HFF-Myc (cell line): Measurements from ENCODE around the gene PRKG1.

ENCODE experiments used
- DNase-seq: peaks from one replicate; pipeline ENCODE4 v3.0.0-alpha.2; 2011; ENCODE audit warnings: low read depth; ENCODE audit errors: extremely low read depth
- H3K4me3 ChIP-seq: replicated peaks from 2 replicates; pipeline ENCODE4 v1.5.1; 2011; ENCODE audit warnings: low read depth, mild to moderate bottlenecking, control low read depth, low read length
- TF ChIP-seq, protein P1 (sequence below): IDR thresholded peaks from 2 replicates; pipeline ENCODE4 v1.5.1; 2012; ENCODE audit warnings: mild to moderate bottlenecking, low read depth, low read length, control low read depth; ENCODE audit errors: missing control alignments

The PRKG1 gene

GRCh38 chr10:52145636-52146035 is 1071.3 kb downstream of the PRKG1 start:
- H3K4me3 ChIP-seq, result no peak overlapping the region
- DNase-seq, result no peak
- TF ChIP-seq, protein P1, sequence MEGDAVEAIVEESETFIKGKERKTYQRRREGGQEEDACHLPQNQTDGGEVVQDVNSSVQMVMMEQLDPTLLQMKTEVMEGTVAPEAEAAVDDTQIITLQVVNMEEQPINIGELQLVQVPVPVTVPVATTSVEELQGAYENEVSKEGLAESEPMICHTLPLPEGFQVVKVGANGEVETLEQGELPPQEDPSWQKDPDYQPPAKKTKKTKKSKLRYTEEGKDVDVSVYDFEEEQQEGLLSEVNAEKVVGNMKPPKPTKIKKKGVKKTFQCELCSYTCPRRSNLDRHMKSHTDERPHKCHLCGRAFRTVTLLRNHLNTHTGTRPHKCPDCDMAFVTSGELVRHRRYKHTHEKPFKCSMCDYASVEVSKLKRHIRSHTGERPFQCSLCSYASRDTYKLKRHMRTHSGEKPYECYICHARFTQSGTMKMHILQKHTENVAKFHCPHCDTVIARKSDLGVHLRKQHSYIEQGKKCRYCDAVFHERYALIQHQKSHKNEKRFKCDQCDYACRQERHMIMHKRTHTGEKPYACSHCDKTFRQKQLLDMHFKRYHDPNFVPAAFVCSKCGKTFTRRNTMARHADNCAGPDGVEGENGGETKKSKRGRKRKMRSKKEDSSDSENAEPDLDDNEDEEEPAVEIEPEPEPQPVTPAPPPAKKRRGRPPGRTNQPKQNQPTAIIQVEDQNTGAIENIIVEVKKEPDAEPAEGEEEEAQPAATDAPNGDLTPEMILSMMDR, result no peak

GRCh38 chr10:52146766-52147165 is 1072.5 kb downstream of the PRKG1 start:
- no peak for DNase-seq
- TF ChIP-seq, protein P1, result no peak
- no peak overlapping the region for H3K4me3 ChIP-seq

DNA sequence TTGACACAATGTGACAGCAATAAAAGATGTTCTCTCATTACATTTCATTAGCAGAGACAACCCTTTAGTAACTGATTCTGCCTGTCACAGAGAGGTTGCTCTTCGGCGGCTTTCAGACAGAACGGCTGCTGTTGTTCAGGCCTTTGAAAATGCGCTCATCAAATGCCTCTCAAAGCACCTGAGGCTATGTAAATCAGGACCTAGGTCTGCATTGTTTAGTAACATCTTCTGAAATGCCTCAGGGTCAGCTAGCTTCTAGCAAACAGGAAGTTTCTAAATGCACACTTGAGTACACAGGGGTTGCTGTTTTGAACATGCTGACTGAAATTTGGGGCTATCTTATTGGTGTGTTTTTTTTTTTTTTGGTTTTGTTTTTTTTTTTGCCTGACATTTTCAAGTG is 1096.5 kb downstream of the PRKG1 start:
- TF ChIP-seq, protein P1, result no peak

GRCh38 chr10:52172581-52172980 is 1098.3 kb downstream of the PRKG1 start:
- DNase-seq, result no peak
- no peak overlapping the region for H3K4me3 ChIP-seq
- TF ChIP-seq, protein P1, result no peak

More for the DNA sequence above, 1096.5 kb downstream of the PRKG1 start:
- no peak for DNase-seq
- H3K4me3 ChIP-seq, result no peak overlapping the region

- DNase-seq, result no peak
- H3K4me3 ChIP-seq, result no peak overlapping the region
- TF ChIP-seq, protein P1, result no peak
Observed at GRCh38 chr10:52185256-52185655, 1111.0 kb downstream of the PRKG1 start.

DNA sequence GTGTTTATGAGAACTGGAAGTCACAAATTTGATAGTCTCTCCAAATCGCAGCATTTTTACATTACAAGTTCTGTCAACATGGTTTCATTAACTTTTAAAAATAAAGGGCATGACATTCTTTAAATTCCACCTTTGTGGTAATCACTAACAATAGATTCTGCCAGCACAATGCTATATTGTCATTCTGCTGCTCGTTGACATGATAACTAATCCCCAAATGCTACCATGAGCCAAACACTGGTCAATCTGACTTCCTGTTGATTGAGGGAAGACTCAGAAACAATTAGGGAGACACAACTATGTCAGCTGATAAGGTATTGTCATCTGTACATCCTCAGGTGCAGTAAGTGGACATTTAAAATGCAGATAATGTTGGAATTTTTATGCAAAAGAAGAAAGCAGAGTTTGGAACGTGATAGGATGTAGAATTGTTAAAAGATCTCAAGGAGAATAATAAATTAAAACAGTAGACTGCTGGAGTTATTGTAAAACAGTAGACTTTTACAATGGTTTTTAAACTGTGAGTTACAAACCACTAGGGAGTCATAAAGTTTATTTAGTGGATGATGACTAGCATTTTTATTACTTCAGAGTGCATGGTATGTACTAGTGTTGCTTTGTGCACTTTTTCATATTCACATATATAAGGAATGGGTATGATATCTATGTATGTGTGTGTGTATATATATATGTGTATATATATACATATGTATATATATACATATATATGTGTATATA is 1113.4 kb downstream of the PRKG1 start:
- H3K4me3 ChIP-seq, result no peak overlapping the region
- TF ChIP-seq, protein P1, result no peak
- DNase-seq, result no peak

- no peak for DNase-seq
- no peak overlapping the region for H3K4me3 ChIP-seq
- TF ChIP-seq, protein P1, result no peak
Observed at GRCh38 chr10:52191049-52191448, 1116.8 kb downstream of the PRKG1 start.
